HG03159 (cell line): ENCODE results near the gene GRIA3.

Source experiments
- ATAC-seq: cut with Tn5 transposase; IDR thresholded peaks from one replicate; pipeline ENCODE4 v1.9.1; 2021; ENCODE audit warnings: mild to moderate bottlenecking, moderate library complexity; ENCODE audit not compliant: unreplicated experiment

The GRIA3 gene

DNA sequence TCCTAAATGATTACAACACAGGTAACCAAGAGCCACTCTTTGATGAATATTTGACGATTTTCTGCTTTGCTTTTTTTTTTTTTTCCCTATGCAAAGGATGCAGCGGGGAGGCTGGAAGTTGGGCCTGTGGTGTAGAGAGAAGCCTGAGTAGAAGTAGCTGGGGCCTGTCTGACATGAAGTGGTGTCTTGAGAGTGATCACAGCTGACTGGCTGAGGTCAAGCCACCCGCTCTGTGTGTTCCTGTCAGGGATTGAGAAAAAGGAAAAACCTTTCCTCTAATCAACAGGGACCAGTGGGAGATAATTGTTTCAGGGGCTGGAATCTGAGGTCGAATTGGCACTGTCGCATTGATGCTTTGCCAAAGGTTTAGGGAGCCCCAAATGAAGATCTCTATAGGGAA is 258.7 kb downstream of the GRIA3 start:
- ATAC-seq, result no peak

DNA sequence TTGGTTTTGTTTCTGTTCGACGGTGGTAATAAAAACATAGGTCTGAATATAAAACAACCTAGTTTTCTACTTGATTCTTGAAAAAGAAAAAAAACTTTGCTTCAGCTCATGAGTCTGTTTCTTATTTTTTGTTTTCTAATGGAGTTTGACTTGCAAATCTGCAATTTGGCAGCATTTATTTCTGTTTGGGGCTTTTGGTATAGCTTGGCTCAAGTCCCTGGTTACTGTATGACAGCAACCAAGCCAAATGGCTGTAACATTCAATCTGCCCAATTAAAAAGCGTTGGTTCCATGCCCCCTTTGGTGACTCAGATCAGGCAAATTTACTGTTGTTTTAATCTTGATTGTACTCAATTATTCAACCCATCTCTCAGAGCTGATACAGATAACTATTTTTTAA is 263.4 kb downstream of the GRIA3 start:
- ATAC-seq, result no peak

GRCh38 chrX:123449335-123449734 is 265.3 kb downstream of the GRIA3 start:
- ATAC-seq, result no peak

GRCh38 chrX:123450222-123450621 is 266.1 kb downstream of the GRIA3 start:
- ATAC-seq, result no peak

DNA sequence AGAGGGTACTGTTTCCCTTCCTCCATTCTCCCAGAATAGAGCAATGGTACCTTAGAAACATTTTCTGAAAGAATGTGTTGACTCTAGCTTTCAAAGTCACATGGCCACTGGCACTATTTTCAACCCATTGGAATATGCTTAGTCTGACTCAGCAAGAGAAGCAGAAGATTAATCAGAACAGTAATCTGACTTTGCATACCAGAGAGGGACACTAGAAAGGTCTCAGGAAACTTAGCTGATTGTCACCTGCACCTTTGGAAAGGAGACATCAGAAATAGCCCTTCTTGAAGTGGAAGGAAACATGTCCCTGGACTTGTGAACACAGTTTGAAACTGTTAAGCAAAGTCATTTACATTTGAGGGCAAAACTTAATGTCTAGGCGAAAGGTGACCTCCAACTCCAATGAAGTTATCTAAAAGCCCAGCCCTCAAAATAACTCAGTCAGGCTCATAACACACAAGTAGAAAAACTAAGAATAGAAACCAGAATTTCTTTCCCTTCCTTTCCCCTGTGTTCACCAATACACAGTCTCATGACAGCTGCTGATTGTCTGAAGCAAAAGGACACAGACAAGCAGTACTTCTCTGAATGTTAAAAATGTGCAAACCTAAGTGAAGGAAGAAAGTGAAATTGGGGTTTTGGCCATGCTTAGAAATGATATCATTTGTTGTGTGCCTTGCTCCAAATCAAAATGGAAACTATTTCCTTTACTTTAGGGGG is 270.8 kb downstream of the GRIA3 start:
- ATAC-seq, result no peak

GRCh38 chrX:123455693-123456092 is 271.6 kb downstream of the GRIA3 start:
- no peak for ATAC-seq

GRCh38 chrX:123464709-123465108 is 280.6 kb downstream of the GRIA3 start:
- ATAC-seq, result no peak

DNA sequence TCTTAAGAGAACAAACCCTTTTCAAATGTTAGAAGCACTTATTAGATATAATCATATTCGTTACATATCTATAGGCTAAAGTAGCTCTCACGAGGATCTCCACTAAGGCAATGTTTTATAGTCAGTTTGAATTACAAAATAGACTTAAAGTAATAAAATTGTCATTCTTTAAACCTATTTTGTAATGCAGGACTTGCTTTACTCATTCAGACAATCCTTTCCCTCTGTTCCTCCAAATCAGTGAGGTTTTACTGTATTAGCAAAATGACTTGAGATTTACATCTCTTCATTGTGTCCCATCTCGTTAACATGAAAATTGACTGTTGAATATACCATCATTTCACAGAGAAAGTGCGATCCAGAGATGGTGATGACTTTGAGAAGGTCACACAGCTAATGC is 284.4 kb downstream of the GRIA3 start:
- ATAC-seq, result no peak

DNA sequence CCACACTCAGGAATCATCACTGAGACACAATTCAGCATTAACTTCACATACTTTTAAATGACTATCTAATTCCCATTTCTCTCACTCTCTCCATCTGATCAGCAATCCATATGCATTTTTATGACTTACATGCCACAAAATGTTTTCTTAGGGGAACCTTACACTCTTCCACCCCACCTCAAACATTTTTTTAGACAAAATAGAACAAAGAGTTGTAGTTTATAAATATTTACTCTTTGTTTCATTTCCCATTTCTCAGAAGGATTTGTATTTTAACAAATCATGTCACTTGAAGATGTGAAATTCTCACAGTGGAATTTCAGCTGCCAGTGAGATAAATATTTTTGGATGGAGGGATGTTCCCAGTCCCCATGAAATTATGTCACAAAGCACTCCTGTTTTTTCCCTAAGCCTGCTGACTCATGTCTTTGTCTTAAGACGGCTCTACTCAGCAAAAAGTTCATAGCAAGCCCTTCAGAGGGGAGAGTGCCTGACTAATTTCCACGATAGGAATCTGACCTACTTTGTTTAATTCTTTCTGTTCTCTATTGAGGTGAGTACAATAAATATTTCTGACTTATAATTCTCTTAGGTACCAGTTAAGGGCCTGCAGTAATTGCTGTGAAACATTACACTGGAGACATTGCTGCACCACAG is 291.1 kb downstream of the GRIA3 start:
- no peak for ATAC-seq

- ATAC-seq, result no peak
Measured at GRCh38 chrX:123476611-123477219, 292.6 kb downstream of the GRIA3 start.

- ATAC-seq, result no peak
Measured at GRCh38 chrX:123477673-123478072, 293.6 kb downstream of the GRIA3 start.

DNA sequence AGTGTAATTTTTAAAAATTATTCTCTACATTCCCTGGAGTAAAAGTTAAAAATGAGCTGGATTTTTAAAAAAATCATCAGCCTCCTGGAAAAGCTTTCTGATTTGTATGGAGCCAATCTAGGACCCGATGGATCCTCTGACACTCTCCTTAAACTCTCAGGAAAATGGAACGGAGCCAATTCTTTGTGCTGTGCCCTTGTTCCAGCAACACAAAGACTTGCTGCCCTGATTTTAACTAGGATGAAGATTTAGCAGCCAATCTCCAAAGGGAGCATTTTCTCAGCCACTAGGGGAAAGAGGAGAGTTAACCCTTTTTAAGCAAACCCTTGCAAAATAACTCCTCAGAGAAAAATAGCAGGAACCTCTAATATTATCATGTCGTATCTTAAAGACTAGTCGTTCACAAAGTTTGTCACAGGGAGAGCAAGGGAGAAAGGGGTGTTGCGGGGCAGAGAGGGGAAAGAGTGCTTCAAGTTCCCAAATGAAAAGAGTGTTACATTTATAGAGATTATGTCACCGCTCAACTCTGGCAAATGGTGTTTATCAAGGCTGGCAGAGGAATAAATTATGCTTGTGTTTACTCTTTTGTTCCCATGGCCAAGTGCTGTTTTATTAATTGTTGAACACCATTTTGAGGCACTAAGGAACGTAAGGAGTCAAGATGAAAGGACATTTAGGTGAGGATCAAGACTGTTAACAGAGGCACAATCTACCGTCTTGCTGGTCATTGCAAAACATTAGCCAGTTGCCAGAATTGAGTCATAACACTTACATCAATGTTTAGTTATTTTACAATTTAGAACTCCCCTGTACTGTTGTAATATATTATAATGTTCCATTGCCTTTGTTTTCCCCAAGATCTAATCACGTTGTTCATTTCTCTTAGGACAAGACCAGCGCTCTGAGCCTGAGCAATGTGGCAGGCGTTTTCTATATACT is 298.1 kb downstream of the GRIA3 start:
- no peak for ATAC-seq

DNA sequence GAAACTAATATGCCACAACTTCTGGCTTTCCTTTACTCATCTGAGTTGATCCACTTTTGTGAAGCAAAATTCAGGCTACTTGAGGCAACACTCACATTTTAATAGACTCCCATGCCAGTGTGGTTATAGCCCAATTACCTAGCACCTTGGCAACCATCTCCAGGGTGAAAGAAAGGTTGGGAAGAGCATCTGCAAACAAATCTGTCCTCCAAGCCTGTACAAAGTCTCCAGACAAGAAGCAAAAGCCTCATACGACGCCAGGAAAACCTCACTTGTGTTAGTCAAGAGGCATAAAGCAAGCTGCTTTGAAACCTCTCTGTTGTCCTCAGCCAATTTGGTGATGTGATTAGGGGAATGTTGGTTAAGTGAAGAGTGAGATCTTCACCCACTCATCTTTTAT is 302.2 kb downstream of the GRIA3 start:
- ATAC-seq, result no peak

DNA sequence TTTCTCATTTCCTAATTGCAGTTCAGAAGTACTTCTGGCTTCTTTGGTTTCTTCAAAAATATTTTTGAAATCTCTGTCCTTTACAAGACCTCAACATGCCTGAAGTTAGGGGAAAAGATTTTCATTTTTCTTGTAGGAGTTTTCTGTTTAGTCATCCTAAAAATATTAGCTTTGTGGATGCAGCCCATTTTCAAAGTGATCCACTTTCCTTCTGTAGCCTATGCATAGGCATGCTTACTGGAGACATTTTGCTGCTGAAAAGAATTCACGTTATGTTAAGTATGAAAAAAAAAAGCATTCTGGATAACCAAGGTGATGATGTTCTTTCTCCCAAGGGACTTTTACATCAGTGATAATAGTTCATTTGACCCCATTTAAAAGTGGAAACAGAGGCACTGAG is 303.2 kb downstream of the GRIA3 start:
- ATAC-seq, result no peak

DNA sequence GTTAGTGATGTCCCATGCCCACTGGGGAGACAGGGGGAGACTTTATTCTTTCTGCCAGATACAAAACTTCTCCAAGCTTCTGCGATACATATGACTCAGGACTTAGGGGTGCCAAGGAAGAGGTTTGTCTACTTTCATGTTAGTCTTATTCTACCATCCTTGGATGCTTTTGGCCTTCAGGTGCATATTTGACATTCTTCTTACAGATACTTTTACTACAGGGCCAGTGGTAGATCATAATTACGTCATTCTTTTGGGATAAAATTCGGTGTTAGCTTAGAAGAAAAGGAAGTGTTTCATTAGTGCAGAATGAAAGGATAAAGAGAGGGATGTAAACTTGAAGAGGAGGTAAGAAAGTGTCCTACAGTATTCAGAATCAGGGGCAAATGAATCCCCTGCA is 303.6 kb downstream of the GRIA3 start:
- no peak for ATAC-seq

- ATAC-seq, result no peak
Measured at GRCh38 chrX:123489011-123489410, 304.9 kb downstream of the GRIA3 start.

- ATAC-seq, result no peak
Measured at GRCh38 chrX:123493857-123494256, 309.8 kb downstream of the GRIA3 start.

GRCh38 chrX:123499787-123500186 is 315.7 kb downstream of the GRIA3 start:
- no peak for ATAC-seq

- ATAC-seq, result no peak
Measured at GRCh38 chrX:123504047-123504446, 320.0 kb downstream of the GRIA3 start.

- ATAC-seq, result no peak
Measured at GRCh38 chrX:123504630-123505270, 320.7 kb downstream of the GRIA3 start.
